Loucy (cell line): ENCODE measurements around the gene OR6K6.

ENCODE experiments used
- H2AFZ ChIP-seq: fragments of 200-600 bp; sonication (generic); 2 replicates; pipeline ENCODE4 v1.6.0; 2016; ENCODE audit warnings: antibody characterized with exemption, mild to moderate bottlenecking, low read length, moderate library complexity
- H3F3A ChIP-seq: fragments of 200-600 bp; 2 replicates; pipeline ENCODE4 v1.6.0; 2016; ENCODE audit warnings: antibody characterized with exemption, low read depth, mild to moderate bottlenecking
- H3K27me3 ChIP-seq: fragments of 200-600 bp; sonication (generic); 2 replicates; pipeline ENCODE4 v1.6.1; 2014; ENCODE audit warnings: low read length, mild to moderate bottlenecking; ENCODE audit not compliant: insufficient read depth, poor library complexity, severe bottlenecking
- H3K36me3 ChIP-seq: fragments of 200-600 bp; sonication (generic); 2 replicates; pipeline ENCODE4 v1.6.1; 2016; ENCODE audit warnings: low read length; ENCODE audit not compliant: insufficient read depth
- H3K4me1 ChIP-seq: fragments of 200-600 bp; sonication (generic); 2 replicates; pipeline ENCODE4 v1.5.1; 2014; ENCODE audit warnings: low read length, mild to moderate bottlenecking; ENCODE audit not compliant: insufficient read depth, poor library complexity, severe bottlenecking
- H3K4me2 ChIP-seq: fragments of 200-600 bp; sonication (generic); 2 replicates; pipeline ENCODE4 v1.6.0; 2014; ENCODE audit warnings: antibody characterized with exemption, low read length, low read depth, mild to moderate bottlenecking; ENCODE audit not compliant: poor library complexity, severe bottlenecking
- H3K4me3 ChIP-seq: fragments of 200-600 bp; sonication (generic); 2 replicates; pipeline ENCODE4 v1.5.1; 2014; ENCODE audit warnings: low read length, mild to moderate bottlenecking, mixed read lengths; ENCODE audit not compliant: poor library complexity, severe bottlenecking
- H3K79me2 ChIP-seq: fragments of 200-600 bp; sonication (generic); 2 replicates; pipeline ENCODE4 v1.6.1; 2014; ENCODE audit warnings: low read length; ENCODE audit not compliant: insufficient read depth
- H3K9ac ChIP-seq: fragments of 200-600 bp; sonication (generic); 2 replicates; pipeline ENCODE4 v1.6.0; 2014; ENCODE audit warnings: mild to moderate bottlenecking, low read depth, low read length, moderate library complexity; ENCODE audit not compliant: poor library complexity, severe bottlenecking
- H3K9me2 ChIP-seq: fragments of 200-600 bp; sonication (generic); replicated peaks from 2 replicates; pipeline ENCODE4 v1.6.1; 2016; ENCODE audit warnings: low read depth, low read length, mixed read lengths
- H3K9me3 ChIP-seq: fragments of 200-600 bp; sonication (generic); 2 replicates; pipeline ENCODE4 v1.6.1; 2014; ENCODE audit warnings: mild to moderate bottlenecking, antibody characterized with exemption, low read length, low read depth; ENCODE audit not compliant: insufficient read depth
- H4K20me1 ChIP-seq: fragments of 200-600 bp; sonication (generic); 2 replicates; pipeline ENCODE4 v1.6.0; 2014; ENCODE audit warnings: antibody characterized with exemption, low read length, mild to moderate bottlenecking; ENCODE audit not compliant: insufficient read depth, poor library complexity, severe bottlenecking
- EZH2phosphoT487 ChIP-seq: fragments of 200-600 bp; IDR thresholded peaks from 2 replicates; pipeline ENCODE4 v1.6.1; 2018; ENCODE audit warnings: antibody characterized with exemption, mild to moderate bottlenecking, moderate library complexity, borderline replicate concordance
- TF ChIP-seq, protein P1 (sequence below): fragments of 200-600 bp; sonication (generic); conservative IDR thresholded peaks from 2 replicates; pipeline ENCODE4 v1.5.1; 2014; ENCODE audit warnings: mild to moderate bottlenecking, antibody characterized with exemption, low read length

OR6K6 gene

DNA sequence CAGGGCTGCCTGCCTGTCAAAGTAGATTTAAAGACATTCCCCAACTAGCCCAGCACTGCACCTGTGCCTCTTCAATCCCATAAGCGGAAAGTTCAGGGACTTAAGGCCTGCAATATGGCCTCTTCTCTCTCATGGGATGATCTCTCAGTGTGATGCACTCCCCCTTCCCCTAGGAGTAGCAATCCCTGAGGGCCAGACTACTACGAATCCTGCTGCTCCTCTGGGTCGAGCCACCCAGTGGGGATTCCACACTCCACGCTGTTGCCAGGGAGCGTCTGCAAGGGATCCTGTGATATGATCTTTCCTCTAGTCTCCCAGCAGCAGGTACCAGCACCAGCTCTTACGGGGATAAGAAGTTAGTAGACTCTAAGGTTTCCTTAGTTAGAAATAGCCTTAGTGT is 39.7 kb downstream of the OR6K6 start:
- Histone ChIP-seq H3K9me3 (no peaks in the 10 kb centered on the region), H3F3A (no peaks in the 10 kb centered on the region), H3K4me3 (no peak overlapping the region), H3K9ac (no peak overlapping the region), H3K4me2 (no peak overlapping the region), H3K27me3 (no peaks in the 10 kb centered on the region), H3K9me2 (no peaks in the 10 kb centered on the region), H3K79me2 (no peaks in the 10 kb centered on the region), H4K20me1 (no peaks in the 10 kb centered on the region), H3K4me1 (no peaks in the 10 kb centered on the region), H2AFZ (no peak overlapping the region), H3K36me3 (no peaks in the 10 kb centered on the region)
- no peak for TF ChIP-seq EZH2phosphoT487
- TF ChIP-seq, protein P1, sequence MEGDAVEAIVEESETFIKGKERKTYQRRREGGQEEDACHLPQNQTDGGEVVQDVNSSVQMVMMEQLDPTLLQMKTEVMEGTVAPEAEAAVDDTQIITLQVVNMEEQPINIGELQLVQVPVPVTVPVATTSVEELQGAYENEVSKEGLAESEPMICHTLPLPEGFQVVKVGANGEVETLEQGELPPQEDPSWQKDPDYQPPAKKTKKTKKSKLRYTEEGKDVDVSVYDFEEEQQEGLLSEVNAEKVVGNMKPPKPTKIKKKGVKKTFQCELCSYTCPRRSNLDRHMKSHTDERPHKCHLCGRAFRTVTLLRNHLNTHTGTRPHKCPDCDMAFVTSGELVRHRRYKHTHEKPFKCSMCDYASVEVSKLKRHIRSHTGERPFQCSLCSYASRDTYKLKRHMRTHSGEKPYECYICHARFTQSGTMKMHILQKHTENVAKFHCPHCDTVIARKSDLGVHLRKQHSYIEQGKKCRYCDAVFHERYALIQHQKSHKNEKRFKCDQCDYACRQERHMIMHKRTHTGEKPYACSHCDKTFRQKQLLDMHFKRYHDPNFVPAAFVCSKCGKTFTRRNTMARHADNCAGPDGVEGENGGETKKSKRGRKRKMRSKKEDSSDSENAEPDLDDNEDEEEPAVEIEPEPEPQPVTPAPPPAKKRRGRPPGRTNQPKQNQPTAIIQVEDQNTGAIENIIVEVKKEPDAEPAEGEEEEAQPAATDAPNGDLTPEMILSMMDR: no peak

DNA sequence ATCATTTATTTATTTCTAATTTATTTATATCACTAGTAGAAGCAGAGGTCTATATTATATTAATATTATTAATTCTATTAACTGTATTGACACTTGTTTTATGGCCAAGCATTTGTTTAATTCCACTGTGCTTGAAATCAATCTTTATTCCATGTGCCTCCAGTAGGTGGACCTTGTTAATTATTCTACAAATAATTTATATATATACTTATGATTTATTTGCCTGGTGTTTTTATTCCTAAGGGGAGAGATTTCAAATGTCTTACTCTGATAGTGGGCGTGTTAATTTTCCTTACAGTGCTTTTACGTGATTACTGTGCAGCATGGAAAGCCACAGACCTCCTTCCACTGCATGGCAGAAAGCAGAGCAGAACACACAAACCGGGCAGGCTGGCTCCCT is 44.0 kb downstream of the OR6K6 start:
- no peaks in the 10 kb centered on the region for H3K79me2 ChIP-seq
- H3K27me3 ChIP-seq: no peaks in the 10 kb centered on the region
- TF ChIP-seq, protein P1: peak; percentile 37
- TF ChIP-seq EZH2phosphoT487: no peak
- H3F3A ChIP-seq: no peaks in the 10 kb centered on the region
- H3K9me3 ChIP-seq: no peaks in the 10 kb centered on the region
- H3K9ac ChIP-seq: no peak overlapping the region
- no peak overlapping the region for H3K4me2 ChIP-seq
- no peak overlapping the region for H3K4me3 ChIP-seq
- no peaks in the 10 kb centered on the region for H3K4me1 ChIP-seq
- H3K36me3 ChIP-seq: no peaks in the 10 kb centered on the region
- no peaks in the 10 kb centered on the region for H4K20me1 ChIP-seq
- no peaks in the 10 kb centered on the region for H3K9me2 ChIP-seq
- H2AFZ ChIP-seq: no peak overlapping the region

DNA sequence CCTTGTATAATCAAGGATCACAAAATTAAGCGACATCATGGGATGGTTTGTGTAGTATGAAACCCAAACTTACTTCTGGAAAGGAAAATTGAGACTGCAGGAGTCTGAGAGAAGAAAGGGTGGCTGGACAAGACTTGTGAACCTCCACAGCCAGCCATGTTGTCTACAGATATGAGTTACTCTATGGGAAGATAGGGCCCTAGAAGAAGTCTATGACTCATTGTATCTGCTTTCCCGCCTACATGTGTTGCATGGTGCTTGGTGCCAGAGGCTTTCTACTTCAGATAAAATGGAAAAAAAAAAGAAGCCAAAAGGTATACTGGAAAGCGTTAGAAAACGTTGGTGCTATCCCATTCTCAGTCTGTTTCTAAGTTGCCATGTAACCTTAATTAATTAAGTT is 45.2 kb downstream of the OR6K6 start:
- Histone ChIP-seq H3K9me3 (no peaks in the 10 kb centered on the region), H3K79me2 (no peaks in the 10 kb centered on the region), H3K4me1 (no peaks in the 10 kb centered on the region), H3K9me2 (no peaks in the 10 kb centered on the region), H3K4me2 (no peak overlapping the region), H3F3A (no peaks in the 10 kb centered on the region), H3K36me3 (no peaks in the 10 kb centered on the region), H4K20me1 (no peaks in the 10 kb centered on the region), H2AFZ (0 out of 2 replicates have a peak overlapping the region, but pooled peaks have one; percentile 12), H3K4me3 (no peak overlapping the region), H3K27me3 (no peaks in the 10 kb centered on the region), H3K9ac (no peak overlapping the region)
- no peak for TF ChIP-seq EZH2phosphoT487
- TF ChIP-seq, protein P1: no peak
